Femur (tissue), 1 donor: Measurements from ENCODE around the gene DIPK1A.
"Not testable (repeated sequence)": the region's sequence is repeated elsewhere in the genome, so short reads cannot be mapped to it uniquely, and the experiment has no call there.

Source experiments
- DNase-seq: peaks from one replicate; pipeline ENCODE4 v3.0.0-alpha.2; 2017

DIPK1A gene

GRCh38 chr1:92913093-92913819 lies 48.0 kb downstream of the DIPK1A start:
- no peak for DNase-seq

GRCh38 chr1:92910081-92910480 lies 51.2 kb downstream of the DIPK1A start:
- no peak for DNase-seq

GRCh38 chr1:92909321-92909720 lies 51.9 kb downstream of the DIPK1A start:
- DNase-seq, result peak; percentile 29

GRCh38 chr1:92907949-92908684 lies 53.1 kb downstream of the DIPK1A start:
- DNase-seq, result no peak

- no peak for DNase-seq
These were observed 57.5 kb downstream of the DIPK1A start for GRCh38 chr1:92903765-92904164.

GRCh38 chr1:92902406-92902744 lies 58.9 kb downstream of the DIPK1A start:
- no peak for DNase-seq

GRCh38 chr1:92901699-92902405 lies 59.4 kb downstream of the DIPK1A start:
- no peak for DNase-seq

GRCh38 chr1:92901126-92901525 lies 60.1 kb downstream of the DIPK1A start:
- no peak for DNase-seq

GRCh38 chr1:92900539-92900938 lies 60.7 kb downstream of the DIPK1A start:
- DNase-seq, result no peak

- DNase-seq, result no peak
These were observed 61.5 kb downstream of the DIPK1A start for GRCh38 chr1:92899780-92900179.

GRCh38 chr1:92898053-92898452 lies 63.2 kb downstream of the DIPK1A start:
- not testable (repeated sequence) for DNase-seq

- DNase-seq, result no peak
These were observed 73.8 kb downstream of the DIPK1A start for GRCh38 chr1:92887465-92887864.

GRCh38 chr1:92886886-92887419 lies 74.3 kb downstream of the DIPK1A start:
- no peak for DNase-seq

- no peak for DNase-seq
These were observed 77.1 kb downstream of the DIPK1A start for GRCh38 chr1:92884195-92884594.

- no peak for DNase-seq
These were observed 78.0 kb downstream of the DIPK1A start for GRCh38 chr1:92883297-92883696.

GRCh38 chr1:92882819-92883218 lies 78.4 kb downstream of the DIPK1A start:
- no peak for DNase-seq

GRCh38 chr1:92881391-92881790 lies 79.9 kb downstream of the DIPK1A start:
- DNase-seq, result no peak

- no peak for DNase-seq
These were observed 81.8 kb downstream of the DIPK1A start for GRCh38 chr1:92879316-92879968.

GRCh38 chr1:92877792-92878191 lies 83.5 kb downstream of the DIPK1A start:
- DNase-seq, result no peak

GRCh38 chr1:92877081-92877711 lies 84.1 kb downstream of the DIPK1A start:
- DNase-seq, result no peak

- no peak for DNase-seq
These were observed 84.9 kb downstream of the DIPK1A start for GRCh38 chr1:92876351-92876750.

GRCh38 chr1:92874987-92875386 lies 86.3 kb downstream of the DIPK1A start:
- no peak for DNase-seq

GRCh38 chr1:92872719-92873118 lies 88.5 kb downstream of the DIPK1A start:
- DNase-seq, result no peak
